ENCODE results near the gene UCHL1.
A peak's percentile ranks its signal among the peaks of the same experiment; 100 is the strongest.
"Not testable (repeated sequence)": the region's sequence is repeated elsewhere in the genome, so short reads cannot be mapped to it uniquely, and the experiment has no call there.

UCHL1 gene

GRCh38 chr4:41236508-41236907, 20.2 kb upstream of the UCHL1 start:
- no peak for DNase-seq (ENCODE audit: low read depth)

DNA sequence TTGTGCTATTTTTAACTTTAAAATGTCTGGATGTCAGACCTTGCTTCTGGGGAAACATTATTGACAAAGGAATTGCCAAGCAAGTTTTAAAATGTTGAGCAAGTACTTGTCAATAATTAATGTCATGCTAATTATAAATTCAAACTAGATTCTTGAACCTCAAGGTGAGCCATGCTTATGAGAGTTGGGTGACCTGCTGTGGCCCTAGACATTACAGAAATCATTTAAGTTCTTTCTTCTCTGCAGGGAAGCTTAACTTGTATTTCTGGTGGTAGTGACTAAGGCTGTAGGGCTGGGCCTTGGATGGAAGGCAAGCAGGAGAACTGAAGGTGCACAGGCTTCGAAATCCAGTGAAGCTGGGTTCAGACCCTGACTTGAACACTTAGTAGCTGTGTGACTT, 14.8 kb upstream of the UCHL1 start:
- DNase-seq (ENCODE audit: low read depth) = no peak

DNA sequence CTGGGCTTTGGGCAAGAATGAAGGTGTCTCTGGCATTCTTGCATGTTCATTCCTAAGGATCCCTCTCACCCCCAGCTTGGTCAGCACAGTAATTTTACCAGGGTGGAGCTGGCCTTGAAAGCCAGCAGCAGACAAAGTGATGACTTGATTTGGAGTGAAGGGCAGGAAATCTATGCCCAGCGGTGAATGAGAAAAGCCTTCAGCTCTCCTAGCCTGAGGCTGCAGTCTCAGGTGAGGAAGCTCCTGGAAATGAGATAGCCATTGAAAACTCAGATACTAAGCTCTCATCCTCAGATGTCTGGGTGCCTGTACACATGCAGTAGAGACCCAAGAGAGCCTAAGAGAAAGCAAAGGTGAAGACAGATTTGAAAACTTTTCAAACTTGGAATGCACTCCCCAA, 10.7 kb upstream of the UCHL1 start:
- DNase-seq (ENCODE audit: low read depth) = no peak

DNA sequence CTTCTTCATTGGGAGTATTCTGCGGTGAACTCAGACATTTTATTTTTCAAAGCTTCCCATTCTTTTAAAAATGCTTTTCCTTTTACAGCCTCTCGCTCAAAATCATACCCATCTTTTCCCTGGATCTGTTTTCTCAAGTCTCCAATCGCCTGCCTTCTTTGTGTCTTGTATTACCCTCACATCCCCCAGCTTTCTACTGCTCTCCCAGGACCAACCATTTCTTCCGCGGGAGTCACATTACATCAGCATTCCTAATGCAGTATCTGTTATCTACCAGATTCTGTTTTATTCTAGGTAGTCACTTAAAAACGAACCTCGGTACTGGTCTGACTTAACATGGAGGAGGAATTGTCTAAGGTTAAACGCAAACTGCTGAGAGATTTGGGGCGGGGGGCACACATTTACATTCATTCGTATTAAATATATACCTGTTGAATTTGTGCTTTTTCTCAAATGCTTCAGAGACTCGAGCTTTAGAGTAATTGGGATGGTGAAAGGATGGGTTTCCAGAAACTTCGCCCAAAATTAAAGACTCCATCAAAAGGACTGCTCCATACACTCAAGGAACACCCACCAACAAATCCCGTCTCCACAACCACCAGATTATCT, 493 bp upstream of the UCHL1 start:
- no peak for DNase-seq (ENCODE audit: low read depth)

DNA sequence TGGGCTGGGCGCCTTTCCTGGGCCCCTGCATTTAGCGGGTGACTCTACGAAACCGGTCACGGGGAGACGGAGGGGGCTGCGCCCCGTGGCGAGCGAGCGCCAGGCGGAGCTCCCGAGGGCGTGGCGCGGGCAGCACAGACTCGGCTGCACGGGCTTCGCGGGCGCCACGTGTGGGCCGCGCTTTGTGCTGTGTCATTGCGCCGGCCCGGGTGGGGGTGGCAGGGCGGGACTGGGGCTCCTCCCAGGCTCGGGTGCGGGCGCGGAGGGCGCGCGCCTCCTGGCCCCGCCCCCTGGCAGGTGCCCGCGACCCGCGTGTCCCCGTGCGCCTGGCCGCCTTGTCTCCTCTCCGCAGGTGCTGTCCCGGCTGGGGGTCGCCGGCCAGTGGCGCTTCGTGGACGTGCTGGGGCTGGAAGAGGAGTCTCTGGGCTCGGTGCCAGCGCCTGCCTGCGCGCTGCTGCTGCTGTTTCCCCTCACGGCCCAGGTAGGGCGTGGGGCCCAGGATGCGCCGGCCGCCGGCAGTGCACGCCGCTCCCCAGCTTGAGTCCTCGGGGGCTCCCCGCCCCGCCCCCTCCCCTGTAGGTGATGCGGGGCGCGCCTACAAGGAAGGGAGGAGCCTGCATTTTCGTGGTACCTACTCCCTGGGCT, 651 bp downstream of the UCHL1 start:
- peak; percentile 20 for DNase-seq (ENCODE audit: low read depth)

GRCh38 chr4:41257906-41258305, 1.2 kb downstream of the UCHL1 start:
- DNase-seq (ENCODE audit: low read depth) = no peak

DNA sequence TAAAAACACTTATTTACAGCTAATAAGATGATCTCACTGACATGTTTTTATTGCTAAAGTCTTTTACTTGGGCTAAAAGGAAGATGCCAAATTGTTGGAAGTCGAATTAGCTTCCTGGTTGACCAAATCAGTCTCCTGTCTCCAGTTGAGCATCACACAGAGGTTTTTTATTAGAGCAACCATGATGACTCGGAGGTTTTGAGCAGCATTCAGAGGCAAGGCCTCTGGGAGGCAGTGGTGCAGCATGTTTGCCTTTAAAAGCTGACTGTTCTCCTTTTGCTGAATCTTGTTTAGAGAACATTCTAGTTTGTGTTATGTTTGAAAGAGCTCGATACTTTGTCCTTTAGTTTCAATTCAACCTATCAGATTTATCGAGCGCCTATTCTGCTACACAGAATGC, 2.1 kb downstream of the UCHL1 start:
- peak; percentile 70 for DNase-seq (ENCODE audit: low read depth)

GRCh38 chr4:41260116-41260733, 3.5 kb downstream of the UCHL1 start:
- DNase-seq (ENCODE audit: low read depth) = no peak

GRCh38 chr4:41262198-41262597, 5.5 kb downstream of the UCHL1 start:
- DNase-seq (ENCODE audit: low read depth) = no peak

- no peak for DNase-seq (ENCODE audit: low read depth)
Observed at GRCh38 chr4:41264212-41264611, 7.5 kb downstream of the UCHL1 start.

DNA sequence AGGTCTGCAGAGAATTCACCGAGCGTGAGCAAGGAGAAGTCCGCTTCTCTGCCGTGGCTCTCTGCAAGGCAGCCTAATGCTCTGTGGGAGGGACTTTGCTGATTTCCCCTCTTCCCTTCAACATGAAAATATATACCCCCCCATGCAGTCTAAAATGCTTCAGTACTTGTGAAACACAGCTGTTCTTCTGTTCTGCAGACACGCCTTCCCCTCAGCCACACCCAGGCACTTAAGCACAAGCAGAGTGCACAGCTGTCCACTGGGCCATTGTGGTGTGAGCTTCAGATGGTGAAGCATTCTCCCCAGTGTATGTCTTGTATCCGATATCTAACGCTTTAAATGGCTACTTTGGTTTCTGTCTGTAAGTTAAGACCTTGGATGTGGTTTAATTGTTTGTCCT, 11.3 kb downstream of the UCHL1 start:
- no peak for DNase-seq (ENCODE audit: low read depth)

GRCh38 chr4:41268721-41269517, 12.2 kb downstream of the UCHL1 start:
- no peak for DNase-seq (ENCODE audit: low read depth)

- DNase-seq (ENCODE audit: low read depth) = no peak
Observed at GRCh38 chr4:41269682-41270081, 13.0 kb downstream of the UCHL1 start.

DNA sequence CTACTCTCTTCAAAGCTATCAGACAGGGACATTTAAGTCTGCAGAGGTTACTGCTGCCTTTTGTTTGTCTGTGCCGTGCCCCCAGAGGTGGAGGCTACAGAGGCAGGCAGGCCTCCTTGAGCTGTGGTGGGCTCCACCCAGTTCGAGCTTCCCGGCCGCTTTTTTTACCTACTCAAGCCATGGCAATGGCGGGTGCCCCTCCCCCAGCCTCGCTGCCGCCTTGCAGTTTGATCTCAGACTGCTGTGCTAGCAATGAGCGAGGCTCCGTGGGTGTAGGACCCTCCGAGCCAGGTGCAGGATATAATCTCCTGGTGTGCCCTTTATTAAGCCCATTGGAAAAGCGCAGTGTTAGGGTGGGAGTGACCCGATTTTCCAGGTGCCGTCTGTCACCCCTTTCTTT, 19.2 kb downstream of the UCHL1 start:
- not testable (repeated sequence) for DNase-seq (ENCODE audit: low read depth)

DNA sequence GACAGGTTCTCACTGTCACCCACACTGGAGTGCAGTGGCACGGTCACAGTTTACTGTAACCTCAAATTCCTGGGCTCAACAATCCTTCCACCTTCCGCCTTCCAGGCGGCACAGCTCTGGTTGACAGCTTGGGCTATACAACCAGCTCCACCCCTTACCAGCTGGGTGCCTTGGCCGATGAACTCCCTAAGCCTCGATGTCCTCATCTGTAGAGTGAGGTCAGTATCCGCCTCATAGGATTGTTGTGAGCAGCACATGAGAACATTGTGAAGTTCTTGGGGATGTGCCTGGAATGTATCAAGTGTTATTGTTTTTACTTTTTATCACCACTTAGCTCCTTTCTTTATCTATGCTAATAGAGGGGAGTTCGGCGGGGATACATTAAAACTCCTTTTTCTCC, 23.3 kb downstream of the UCHL1 start:
- no peak for DNase-seq (ENCODE audit: low read depth)

GRCh38 chr4:41281038-41281634, 24.4 kb downstream of the UCHL1 start:
- peak; percentile 65 for DNase-seq (ENCODE audit: low read depth)

DNA sequence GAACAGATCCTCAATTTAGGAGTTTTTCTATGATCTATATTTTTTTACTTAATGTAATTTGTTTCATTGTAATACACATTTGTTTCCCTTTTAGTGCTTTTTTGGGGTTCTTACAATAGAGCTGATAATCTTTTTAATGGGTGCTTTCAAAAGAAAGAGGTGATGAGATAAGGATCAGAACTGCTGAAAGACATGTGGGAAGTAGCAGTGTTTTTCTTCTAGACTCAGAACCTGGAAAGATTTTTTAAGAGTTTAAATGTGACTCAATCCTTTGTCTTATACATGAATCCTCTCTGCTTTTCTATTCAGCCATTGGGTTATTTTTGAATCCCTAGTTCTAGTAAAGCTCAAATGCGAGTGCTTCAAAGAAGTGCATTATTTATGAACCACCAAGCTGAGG, 25.6 kb downstream of the UCHL1 start:
- no peak for DNase-seq (ENCODE audit: low read depth)

GRCh38 chr4:41285202-41285863, 28.6 kb downstream of the UCHL1 start:
- DNase-seq (ENCODE audit: low read depth) = no peak

GRCh38 chr4:41285864-41286235, 29.1 kb downstream of the UCHL1 start:
- DNase-seq (ENCODE audit: low read depth) = no peak

DNA sequence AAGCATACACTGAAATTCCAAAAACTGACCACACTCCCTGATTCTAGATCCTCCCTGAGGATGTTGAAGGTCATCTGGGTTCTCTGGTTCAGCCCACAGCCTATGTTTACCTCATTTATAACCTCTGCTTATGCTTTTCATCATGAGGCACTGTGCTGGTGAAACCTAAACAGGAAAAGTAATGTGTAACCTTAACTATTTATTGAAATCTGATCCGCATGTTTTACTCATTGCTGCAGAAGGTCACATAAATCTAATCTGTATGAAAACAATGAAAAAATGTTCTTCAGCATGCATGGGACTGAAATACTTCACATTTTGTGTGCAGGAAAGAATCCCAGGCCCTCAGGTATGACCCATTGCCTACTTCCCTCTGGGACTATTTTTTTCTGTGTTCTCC, 30.3 kb downstream of the UCHL1 start:
- DNase-seq (ENCODE audit: low read depth) = no peak

DNA sequence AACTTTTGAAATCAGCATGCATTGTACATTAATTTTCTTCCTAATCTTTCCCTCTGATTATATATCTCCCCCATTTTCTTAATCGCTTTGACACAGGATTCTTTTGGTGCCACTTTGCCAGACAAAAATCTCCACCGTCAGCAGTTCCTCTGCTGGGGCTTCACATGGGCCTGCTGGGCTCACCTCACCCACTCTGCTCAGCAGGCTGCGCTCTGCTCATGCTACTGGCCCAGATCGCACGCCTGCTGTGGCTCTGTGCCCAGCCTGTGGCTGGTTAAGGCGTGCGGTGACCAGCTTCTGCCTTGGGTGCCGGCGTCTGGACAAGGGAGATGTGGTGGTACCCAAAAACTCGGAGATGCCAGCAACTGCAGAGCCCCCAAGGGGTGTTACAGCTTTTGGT, 31.1 kb downstream of the UCHL1 start:
- DNase-seq (ENCODE audit: low read depth) = no peak

DNA sequence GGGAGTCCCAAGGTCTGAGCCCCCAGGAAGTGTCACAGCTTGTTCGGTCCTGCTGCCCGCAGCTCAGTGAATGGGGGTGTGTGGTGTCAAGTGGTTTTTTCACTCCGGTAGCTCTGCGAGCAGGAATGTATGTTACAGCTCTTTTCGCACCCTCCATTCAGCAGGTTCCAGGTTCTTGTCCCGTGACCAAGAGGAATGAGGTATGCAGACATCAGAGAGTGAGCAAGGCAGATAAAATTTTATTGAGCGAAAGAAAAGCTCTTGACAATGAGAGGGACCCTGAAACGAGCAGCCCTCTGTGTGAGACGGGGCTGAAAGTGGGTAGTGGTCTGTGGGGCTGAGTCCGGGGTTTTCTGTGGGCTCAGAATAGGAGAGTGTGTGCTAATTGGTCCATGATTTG, 31.5 kb downstream of the UCHL1 start:
- no peak for DNase-seq (ENCODE audit: low read depth)
